Loucy (cell line): ENCODE measurements around the gene KCNG3.

Experiments used
- H2AFZ ChIP-seq: fragments of 200-600 bp; sonication (generic); 2 replicates; pipeline ENCODE4 v1.6.0; 2016; ENCODE audit warnings: antibody characterized with exemption, mild to moderate bottlenecking, low read length, moderate library complexity
- H3F3A ChIP-seq: fragments of 200-600 bp; 2 replicates; pipeline ENCODE4 v1.6.0; 2016; ENCODE audit warnings: antibody characterized with exemption, low read depth, mild to moderate bottlenecking
- H3K27me3 ChIP-seq: fragments of 200-600 bp; sonication (generic); 2 replicates; pipeline ENCODE4 v1.6.1; 2014; ENCODE audit warnings: low read length, mild to moderate bottlenecking; ENCODE audit not compliant: insufficient read depth, poor library complexity, severe bottlenecking
- H3K36me3 ChIP-seq: fragments of 200-600 bp; sonication (generic); 2 replicates; pipeline ENCODE4 v1.6.1; 2016; ENCODE audit warnings: low read length; ENCODE audit not compliant: insufficient read depth
- H3K4me1 ChIP-seq: fragments of 200-600 bp; sonication (generic); 2 replicates; pipeline ENCODE4 v1.5.1; 2014; ENCODE audit warnings: low read length, mild to moderate bottlenecking; ENCODE audit not compliant: insufficient read depth, poor library complexity, severe bottlenecking
- H3K4me2 ChIP-seq: fragments of 200-600 bp; sonication (generic); 2 replicates; pipeline ENCODE4 v1.6.0; 2014; ENCODE audit warnings: antibody characterized with exemption, low read length, low read depth, mild to moderate bottlenecking; ENCODE audit not compliant: poor library complexity, severe bottlenecking
- H3K4me3 ChIP-seq: fragments of 200-600 bp; sonication (generic); 2 replicates; pipeline ENCODE4 v1.5.1; 2014; ENCODE audit warnings: low read length, mild to moderate bottlenecking, mixed read lengths; ENCODE audit not compliant: poor library complexity, severe bottlenecking
- H3K79me2 ChIP-seq: fragments of 200-600 bp; sonication (generic); 2 replicates; pipeline ENCODE4 v1.6.1; 2014; ENCODE audit warnings: low read length; ENCODE audit not compliant: insufficient read depth
- H3K9ac ChIP-seq: fragments of 200-600 bp; sonication (generic); 2 replicates; pipeline ENCODE4 v1.6.0; 2014; ENCODE audit warnings: mild to moderate bottlenecking, low read depth, low read length, moderate library complexity; ENCODE audit not compliant: poor library complexity, severe bottlenecking
- H3K9me2 ChIP-seq: fragments of 200-600 bp; sonication (generic); replicated peaks from 2 replicates; pipeline ENCODE4 v1.6.1; 2016; ENCODE audit warnings: low read depth, low read length, mixed read lengths
- H3K9me3 ChIP-seq: fragments of 200-600 bp; sonication (generic); 2 replicates; pipeline ENCODE4 v1.6.1; 2014; ENCODE audit warnings: mild to moderate bottlenecking, antibody characterized with exemption, low read length, low read depth; ENCODE audit not compliant: insufficient read depth
- H4K20me1 ChIP-seq: fragments of 200-600 bp; sonication (generic); 2 replicates; pipeline ENCODE4 v1.6.0; 2014; ENCODE audit warnings: antibody characterized with exemption, low read length, mild to moderate bottlenecking; ENCODE audit not compliant: insufficient read depth, poor library complexity, severe bottlenecking
- CTCF ChIP-seq: fragments of 200-600 bp; sonication (generic); conservative IDR thresholded peaks from 2 replicates; pipeline ENCODE4 v1.5.1; 2014; ENCODE audit warnings: mild to moderate bottlenecking, antibody characterized with exemption, low read length
- EZH2phosphoT487 ChIP-seq: fragments of 200-600 bp; IDR thresholded peaks from 2 replicates; pipeline ENCODE4 v1.6.1; 2018; ENCODE audit warnings: antibody characterized with exemption, mild to moderate bottlenecking, moderate library complexity, borderline replicate concordance

The KCNG3 gene

GRCh38 chr2:42450136-42450535, 43.6 kb downstream of the KCNG3 start:
- Histone ChIP-seq H3K27me3 (no peaks in the 10 kb centered on the region), H3K4me2 (no peak overlapping the region), H3K36me3 (no peaks in the 10 kb centered on the region), H3K9me2 (no peaks in the 10 kb centered on the region), H3K79me2 (no peaks in the 10 kb centered on the region), H2AFZ (no peak overlapping the region), H3K9ac (no peak overlapping the region), H3K4me3 (no peak overlapping the region), H3F3A (no peaks in the 10 kb centered on the region), H3K9me3 (no peaks in the 10 kb centered on the region), H3K4me1 (no peaks in the 10 kb centered on the region), H4K20me1 (no peaks in the 10 kb centered on the region)
- TF ChIP-seq EZH2phosphoT487 (no peak), CTCF (no peak)

- no peak overlapping the region for H2AFZ ChIP-seq
- H3K79me2 ChIP-seq, result no peaks in the 10 kb centered on the region
- TF ChIP-seq EZH2phosphoT487 (no peak), CTCF (no peak)
- H4K20me1 ChIP-seq, result no peaks in the 10 kb centered on the region
- no peaks in the 10 kb centered on the region for H3K9me3 ChIP-seq
- H3K36me3 ChIP-seq, result no peaks in the 10 kb centered on the region
- no peak overlapping the region for H3K9ac ChIP-seq
- no peaks in the 10 kb centered on the region for H3K27me3 ChIP-seq
- no peaks in the 10 kb centered on the region for H3K9me2 ChIP-seq
- H3K4me3 ChIP-seq, result no peak overlapping the region
- no peaks in the 10 kb centered on the region for H3K4me1 ChIP-seq
- H3K4me2 ChIP-seq, result no peak overlapping the region
- H3F3A ChIP-seq, result no peaks in the 10 kb centered on the region
Observed at GRCh38 chr2:42449163-42450087, 44.4 kb downstream of the KCNG3 start.

GRCh38 chr2:42448163-42448562, 45.6 kb downstream of the KCNG3 start:
- Histone ChIP-seq H3K79me2 (no peaks in the 10 kb centered on the region), H3K9me2 (no peaks in the 10 kb centered on the region), H2AFZ (no peak overlapping the region)

More at GRCh38 chr2:42448163-42448562, 45.6 kb downstream of the KCNG3 start:
- Histone ChIP-seq H3K9me3 (no peaks in the 10 kb centered on the region), H3K27me3 (no peaks in the 10 kb centered on the region), H3K4me2 (no peak overlapping the region), H3K4me3 (no peak overlapping the region), H4K20me1 (no peaks in the 10 kb centered on the region), H3K36me3 (no peaks in the 10 kb centered on the region), H3K4me1 (no peaks in the 10 kb centered on the region), H3K9ac (no peak overlapping the region), H3F3A (no peaks in the 10 kb centered on the region)
- TF ChIP-seq EZH2phosphoT487 (no peak), CTCF (no peak)
